ENCODE data around the gene NR2E1.

DNA sequence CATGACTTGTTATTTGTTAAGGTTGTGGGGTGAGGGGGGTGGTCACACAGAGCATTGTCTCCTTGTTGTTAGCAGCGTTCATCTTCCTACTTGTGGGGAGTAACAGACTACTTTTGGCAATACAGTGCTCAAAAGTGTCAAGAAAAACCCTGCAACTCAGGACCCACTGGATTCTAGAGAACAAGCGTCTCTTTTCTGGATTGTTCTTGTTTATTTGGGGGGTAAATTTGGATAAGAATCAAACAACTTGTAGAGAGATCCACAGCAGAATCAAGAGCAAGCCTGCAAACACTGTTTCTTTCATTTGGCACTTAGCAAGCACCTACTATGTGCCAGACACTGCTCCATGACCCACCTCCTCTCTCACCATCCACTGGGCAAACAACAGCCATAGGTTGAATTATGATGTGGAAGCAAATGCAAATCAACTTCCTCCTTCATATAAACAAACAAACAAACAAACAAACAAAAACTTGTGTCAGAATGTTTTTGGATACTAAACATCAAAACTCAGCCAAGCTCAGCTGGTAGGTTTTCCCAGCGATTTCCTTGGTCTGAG lies 4.0 kb upstream of the NR2E1 start:
- TF ChIP-seq POLR2AphosphoS5 (IDR thresholded peaks at IDR 0.05; ENCODE audit: borderline replicate concordance, low read depth, low read length): no peak
- no peak for TF ChIP-seq EZH2 (IDR thresholded peaks at IDR 0.05)

Data from SK-N-MC (cell line).